BE2C (cell line): ENCODE data around the gene CFAP53.
"Not testable (repeated sequence)": the region's sequence is repeated elsewhere in the genome, so short reads cannot be mapped to it uniquely, and the experiment has no call there.

Experiments used
- DNase-seq: peaks from one replicate; pipeline ENCODE4 v3.0.0-alpha.2; 2020
- H3K27me3 ChIP-seq: fragments of 250-450 bp; sonication (Bioruptor Pico); 2 replicates; pipeline ENCODE4 v1.5.1; 2020; ENCODE audit warnings: mild to moderate bottlenecking
- H3K36me3 ChIP-seq: fragments of 250-450 bp; sonication (Bioruptor Pico); 2 replicates; pipeline ENCODE4 v1.5.1; 2020; ENCODE audit warnings: mild to moderate bottlenecking
- H3K4me1 ChIP-seq: fragments of 250-450 bp; sonication (Bioruptor Pico); 2 replicates; pipeline ENCODE4 v1.5.1; 2020
- H3K4me3 ChIP-seq: 2 replicates; pipeline ENCODE4 v1.5.1; 2011; ENCODE audit warnings: low read depth, low read length
- H3K9me3 ChIP-seq: fragments of 250-450 bp; sonication (Bioruptor Pico); 2 replicates; pipeline ENCODE4 v1.5.1; 2020
- CTCF ChIP-seq: IDR thresholded peaks from 2 replicates; pipeline ENCODE4 v1.5.1; 2012; ENCODE audit warnings: mild to moderate bottlenecking, low read depth, low read length

The CFAP53 gene

GRCh38 chr18:50289108-50289443 lies 22.8 kb upstream of the CFAP53 start:
- no peak for DNase-seq
- no peak overlapping the region for H3K4me3 ChIP-seq
- H3K4me1 ChIP-seq, result no peaks in the 10 kb centered on the region
- no peaks in the 10 kb centered on the region for H3K9me3 ChIP-seq
- no peaks in the 10 kb centered on the region; the same call in 1 of the 2 replicates for H3K36me3 ChIP-seq
- no peaks in the 10 kb centered on the region for H3K27me3 ChIP-seq
- no peak for TF ChIP-seq CTCF

- DNase-seq, H3K36me3 ChIP-seq, H3K4me1 ChIP-seq, H3K9me3 ChIP-seq, H3K27me3 ChIP-seq: not testable (repeated sequence)
- H3K4me3 ChIP-seq, result peak overlapping the region; percentile 80
These were observed 22.2 kb upstream of the CFAP53 start for GRCh38 chr18:50288348-50289107.

GRCh38 chr18:50287441-50288347 lies 21.4 kb upstream of the CFAP53 start, which contains the start of gene CXXC1:
Gene CXXC1 (minus strand): TSS chr18:50287692. CDS start chr18:50287589, 103 bp downstream.
- H3K36me3 ChIP-seq, result no peaks in the 10 kb centered on the region; the same call in 1 of the 2 replicates
- no peaks in the 10 kb centered on the region for H3K4me1 ChIP-seq
- DNase-seq, result peak; percentile 94
- peak within 1 kb of the TSS; percentile 80 for H3K4me3 ChIP-seq
- H3K9me3 ChIP-seq, result no peaks in the 10 kb centered on the region
- no peaks in the 10 kb centered on the region for H3K27me3 ChIP-seq
- TF ChIP-seq CTCF, result peak; percentile 40

DNA sequence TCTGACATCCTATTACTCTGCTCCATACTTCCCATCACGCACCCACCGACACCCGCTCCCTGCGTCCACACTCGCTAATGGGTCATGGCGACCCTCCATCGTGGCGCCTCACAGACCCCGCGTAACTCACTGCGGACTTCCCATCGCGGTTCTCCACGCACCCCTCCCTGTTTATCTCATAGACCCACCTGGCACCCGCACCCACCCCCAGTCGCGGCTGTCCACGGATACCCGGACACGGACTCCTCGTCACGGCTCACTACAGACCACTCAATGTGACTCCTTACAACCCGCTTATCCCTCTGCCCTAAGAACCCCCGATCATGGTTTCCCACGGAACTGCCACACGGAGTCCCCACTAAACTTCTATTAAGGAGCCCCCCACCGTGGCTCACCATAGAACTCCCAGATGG lies 20.7 kb upstream of the CFAP53 start:
- no peak for TF ChIP-seq CTCF

GRCh38 chr18:50286391-50287027 lies 20.2 kb upstream of the CFAP53 start:
- no peak for TF ChIP-seq CTCF
- H3K4me1 ChIP-seq, result no peaks in the 10 kb centered on the region
- DNase-seq, result no peak
- H3K9me3 ChIP-seq, result no peaks in the 10 kb centered on the region
- H3K27me3 ChIP-seq, result no peaks in the 10 kb centered on the region
- H3K4me3 ChIP-seq, result peak overlapping the region; percentile 80
- H3K36me3 ChIP-seq, result no peaks in the 10 kb centered on the region; the same call in none of the 2 replicates

More for the DNA sequence above, 20.7 kb upstream of the CFAP53 start:
- Histone ChIP-seq H3K36me3 (no peaks in the 10 kb centered on the region; the same call in none of the 2 replicates), H3K9me3 (no peaks in the 10 kb centered on the region), H3K4me1 (no peaks in the 10 kb centered on the region), H3K4me3 (peak overlapping the region; percentile 80), H3K27me3 (no peaks in the 10 kb centered on the region)
- DNase-seq, result no peak

- TF ChIP-seq CTCF, result no peak
- no peak for DNase-seq
- no peak overlapping the region for H3K4me3 ChIP-seq
- H3K4me1 ChIP-seq, result no peaks in the 10 kb centered on the region
- no peaks in the 10 kb centered on the region; the same call in none of the 2 replicates for H3K36me3 ChIP-seq
- H3K27me3 ChIP-seq, result no peaks in the 10 kb centered on the region
- no peaks in the 10 kb centered on the region for H3K9me3 ChIP-seq
These were observed 19.5 kb upstream of the CFAP53 start for GRCh38 chr18:50285631-50286321.
